K562 (cell line): ENCODE data around the gene CD38. TPM values are rescaled to one million over a fixed set of nuclear protein-coding genes. Genes with fewer than 3 reads are reported as not detected.

Experiments
- ATAC-seq: fragments of 200-7000 bp; cut with Tn5 transposase; 3 replicates; pipeline ENCODE4 v1.9.1; 2020; ENCODE audit warnings: moderate library complexity
- Bru-seq: library from RNA; stranded (reverse); fragments of 400-500 nt; gene quantifications from one replicate; lab custom pipeline; 2021; lab: Mats Ljungman, UMichigan
- BruChase-seq, 2 experiments: library from RNA; stranded (reverse); fragments of 400-500 nt; gene quantifications; one replicate each; lab custom pipeline; 2021; lab: Mats Ljungman, UMichigan
- BruUV-seq: library from RNA; stranded (reverse); fragments of 400-500 nt; replicated peaks from 2 replicates; lab custom pipeline; 2021; lab: Mats Ljungman, UMichigan
- CTCF ChIA-PET: fragments of 300-600 bp; formaldehyde crosslinking; extraction: SDS; loops from one replicate; lab custom pipeline; 2021; ENCODE audit warnings: low intra/inter-chr PET ratio; lab: Yijun Ruan, JAX
- POLR2A ChIA-PET: fragments of 300-600, 350-650 bp; sonication (Branson Sonifier 250); formaldehyde crosslinking; extraction: SDS; loops from one replicate; lab custom pipeline; 2021; ENCODE audit warnings: antibody characterized with exemption, inconsistent platforms; lab: Yijun Ruan, JAX
- DNase-seq, 4 experiments: peaks; one replicate each; pipeline versions ENCODE4 v3.0.0 to v3.0.0-alpha.2; 2011 to 2018; ENCODE audit warnings: low spot score in 3 of 4, mixed read lengths in 3 of 4; ENCODE audit errors: extremely low read depth in 1 of 4
- FAIRE-seq: peaks from 2 replicates; lab custom pipeline; 2011; peaks lifted over from hg19 to GRCh38; lab: Jason Lieb, UNC
- H2AFZ ChIP-seq: 2 replicates; pipeline ENCODE4 v1.6.0; 2011; ENCODE audit warnings: low read depth, low read length, control low read depth, inconsistent platforms
- H3K27ac ChIP-seq: fragments of 200-600 bp; 3 replicates; pipeline ENCODE4 v1.8.0; 2011; ENCODE audit warnings: low read depth, mild to moderate bottlenecking, control low read depth, inconsistent platforms, low read length, moderate library complexity, mixed read lengths; ENCODE audit errors: extremely low read depth
- H3K27me3 ChIP-seq, 2 experiments: fragments of 300-600 bp in 1 of 2; 2 replicates in 1 of 2; 3 replicates in 1 of 2; pipeline versions ENCODE4 v1.6.0 to v1.8.0; 2011; ENCODE audit warnings: inconsistent platforms in 2 of 2, low read length in 2 of 2, mild to moderate bottlenecking in 1 of 2, mixed read lengths in 1 of 2, moderate library complexity in 1 of 2; ENCODE audit not compliant: control insufficient read depth in 2 of 2, insufficient read depth in 2 of 2
- H3K36me3 ChIP-seq: fragments of 300-600 bp; 3 replicates; pipeline ENCODE4 v1.8.0; 2011; ENCODE audit warnings: mild to moderate bottlenecking, low read length, inconsistent platforms; ENCODE audit not compliant: control insufficient read depth, insufficient read depth
- H3K4me1 ChIP-seq, 2 experiments: fragments of 200-600 bp in 1 of 2; replicated peaks in 1 of 2; 2 replicates in 1 of 2; 3 replicates in 1 of 2; pipeline versions ENCODE4 v1.5.1 to v1.8.0; 2011; ENCODE audit warnings: inconsistent platforms in 2 of 2, low read length in 2 of 2, mild to moderate bottlenecking in 1 of 2, mixed read lengths in 1 of 2, moderate library complexity in 1 of 2; ENCODE audit not compliant: control insufficient read depth in 2 of 2, insufficient read depth in 2 of 2
- H3K4me2 ChIP-seq: 2 replicates; pipeline ENCODE4 v1.6.1; 2011; ENCODE audit warnings: low read length, control low read depth, inconsistent platforms, mixed read lengths; ENCODE audit not compliant: insufficient read depth
- H3K4me3 ChIP-seq: fragments of 200-600 bp; sonication (generic), shearing (Covaris generic); 2 replicates; pipeline ENCODE4 v1.5.1; 2016; ENCODE audit warnings: control low read depth, inconsistent platforms
- H3K79me2 ChIP-seq: fragments of 200-600 bp; 3 replicates; pipeline ENCODE4 v1.8.0; 2011; ENCODE audit warnings: low read length, inconsistent platforms; ENCODE audit not compliant: control insufficient read depth, insufficient read depth
- H3K9ac ChIP-seq, 2 experiments: 2 replicates each; pipeline versions ENCODE4 v1.6.0 to v1.6.1; 2011; ENCODE audit warnings: low read depth in 2 of 2, low read length in 2 of 2, control low read depth in 1 of 2, inconsistent platforms in 1 of 2, mild to moderate bottlenecking in 1 of 2, mixed read lengths in 1 of 2; ENCODE audit not compliant: insufficient read depth in 1 of 2
- H3K9me1 ChIP-seq: one replicate; pipeline ENCODE4 v1.6.0; 2011; ENCODE audit warnings: inconsistent platforms, mild to moderate bottlenecking, low read length, moderate library complexity; ENCODE audit not compliant: control insufficient read depth, insufficient read depth
- H3K9me3 ChIP-seq: replicated peaks from 2 replicates; pipeline ENCODE4 v1.5.1; 2011; ENCODE audit warnings: low read depth, low read length, inconsistent platforms; ENCODE audit not compliant: control insufficient read depth, insufficient read depth
- H4K20me1 ChIP-seq: replicated peaks from 2 replicates; pipeline ENCODE4 v1.6.1; 2011; ENCODE audit warnings: low read length, inconsistent platforms, mixed read lengths; ENCODE audit not compliant: control insufficient read depth, insufficient read depth
- ARHGAP35 ChIP-seq: fragments of 450-650 bp; IDR thresholded peaks from 2 replicates; pipeline ENCODE4 v1.6.1; 2018; ENCODE audit not compliant: partially characterized antibody
- GABPA ChIP-seq: fragments of 200-800 bp; sonication (Bioruptor generic); conservative IDR thresholded peaks from 2 replicates; pipeline ENCODE4 v1.6.1; 2016; ENCODE audit warnings: low read depth, missing genetic modification characterization, missing compliant biosample characterization
- NEUROD1 ChIP-seq: fragments of 150-350 bp; IDR thresholded peaks from 2 replicates; pipeline ENCODE4 v1.6.1; 2014; ENCODE audit warnings: borderline replicate concordance, low read length, low read depth; ENCODE audit not compliant: partially characterized antibody
- SMAD3 ChIP-seq: fragments of 450-650 bp; formaldehyde crosslinking; conservative IDR thresholded peaks from 2 replicates; pipeline ENCODE4 v1.4.0; 2020; ENCODE audit warnings: mild to moderate bottlenecking
- TCF15 ChIP-seq: fragments of 250-450 bp; sonication (Bioruptor Pico); IDR thresholded peaks from 2 replicates; pipeline ENCODE4 v1.8.0; 2022; ENCODE audit warnings: moderate library complexity, mild to moderate bottlenecking, inconsistent platforms
- TCF7L2 ChIP-seq: fragments of 150-350 bp; IDR thresholded peaks from 2 replicates; pipeline ENCODE4 v1.6.1; 2016; ENCODE audit warnings: low read depth, mild to moderate bottlenecking, low read length, moderate library complexity
- TFAM ChIP-seq: fragments of 250-450 bp; sonication (Bioruptor Pico); conservative IDR thresholded peaks from 2 replicates; pipeline ENCODE4 v1.5.0; 2021; ENCODE audit warnings: mild to moderate bottlenecking, moderate library complexity
- TGIF2 ChIP-seq: sonication (generic); formaldehyde crosslinking; IDR thresholded peaks from 2 replicates; pipeline ENCODE4 v1.8.1; 2022; ENCODE audit warnings: mild to moderate bottlenecking, missing genetic modification reagents, moderate library complexity
- TSHZ1 ChIP-seq: fragments of 250-450 bp; sonication (Bioruptor Pico); IDR thresholded peaks from 2 replicates; pipeline ENCODE4 v1.4.0; 2020; ENCODE audit warnings: mild to moderate bottlenecking, moderate library complexity
- ZNF408 ChIP-seq: fragments of 250-450 bp; sonication (Bioruptor Pico); IDR thresholded peaks from 2 replicates; pipeline ENCODE4 v1.4.0; 2020; ENCODE audit warnings: low read depth, mild to moderate bottlenecking, moderate library complexity
- WGBS: fragments of 100-300 bp; shearing (Covaris generic); methylation state at CpG from one replicate; pipeline ENCODE4 v1.1.6; 2016; ENCODE audit warnings: low coverage, mixed read lengths; ENCODE audit not compliant: insufficient coverage; ENCODE audit errors: missing lambda C conversion rate; 5-methylcytosine and 5-hydroxymethylcytosine counted together
- in situ Hi-C: fragments of 300-500 bp; cut with MboI; formaldehyde crosslinking; loops from 4 replicates; pipeline ENCODE4 v1.15.0; 2018; ENCODE audit warnings: inconsistent platforms, mixed read lengths
- intact Hi-C: fragments of 100-400 bp; cut with micrococcal nuclease; formaldehyde crosslinking; loops from 2 replicates; pipeline ENCODE4 v1.14.2; 2022
- long read RNA-seq, 3 experiments: library from polyadenylated mRNA in 2 of 3; library from RNA in 1 of 3; unstranded in 2 of 3; stranded (forward) in 1 of 3; transcript quantifications; one replicate each; pipeline ENCODE4 v2.0.0, GENCODE V29; 2019 to 2022
- polyA minus RNA-seq, 3 experiments: library from RNA; depleted of rRNA, polyadenylated mRNA; stranded (reverse); fragments of >200 nt; gene quantifications; 2 replicates each; pipeline ENCODE4 v1.2.3, GENCODE V29; 2011
- polyA plus RNA-seq, 8 experiments: library from polyadenylated mRNA; depleted of rRNA in 4 of 8; stranded (reverse) in 5 of 8; unstranded in 3 of 8; fragments of >200 nt; fragmentation: Nextera tagmentation in 2 of 8; fragmentation: Illumina TruSeq in 1 of 8; extraction: Ambion mirVana in 2 of 8; extraction: Trizol in 1 of 8; gene quantifications; 2 replicates each; pipeline versions ENCODE4 v1.2.1 to v1.2.3, GENCODE V29; 2011 to 2014; ENCODE audit warnings: inconsistent platforms in 1 of 8, missing spikeins in 1 of 8
- total RNA-seq, 7 experiments: library from RNA; depleted of rRNA in 6 of 7; stranded (reverse); fragments of >200 nt in 6 of 7; fragmentation: Illumina TruSeq in 2 of 7; extraction: Trizol in 2 of 7; gene quantifications; 2 replicates each; pipeline versions ENCODE4 v1.2.1 to v1.2.3, GENCODE V29; 2011 to 2021; ENCODE audit warnings: low replicate concordance in 1 of 7
- TF ChIP-seq, protein P1 (sequence below): fragments of 250-450 bp; sonication (Bioruptor Pico); IDR thresholded peaks from 2 replicates; pipeline ENCODE4 v1.4.0; 2020; ENCODE audit warnings: mild to moderate bottlenecking

CD38 gene
- total RNA-seq (2011; cell fraction: chromatin; rRNA removed; ENCODE audit: low replicate concordance) = not detected in 2 replicates
- total RNA-seq (2011; cell fraction: nucleolus; rRNA removed) = not detected in 2 replicates
- not detected in 2 replicates for total RNA-seq (2011; cell fraction: nucleoplasm; rRNA removed)
- total RNA-seq (2014; rRNA removed) = 0.12 TPM in 1 of 2 replicates, not detected in the other
- not detected in 2 replicates for total RNA-seq (2014; rRNA removed; fragmentation: Illumina TruSeq; extraction: Trizol)
- total RNA-seq (2015; rRNA removed; fragmentation: Illumina TruSeq; extraction: Trizol) = 0.04 TPM in 1 of 2 replicates, not detected in the other
- 0.04 TPM in 1 of 2 replicates, not detected in the other for total RNA-seq (2021)
- polyA plus RNA-seq (2011; rRNA removed) = 0.01 and 0.04 TPM in 2 replicates
- polyA plus RNA-seq (2011; cell fraction: cytosol; rRNA removed) = not detected in 2 replicates
- polyA plus RNA-seq (2011; cell fraction: nucleus; rRNA removed) = not detected in 2 replicates
- 0.01 and 0.17 TPM in 2 replicates for polyA plus RNA-seq (2012)
- not detected in 2 replicates for polyA plus RNA-seq (2014; fragmentation: Illumina TruSeq; extraction: Trizol)
- polyA plus RNA-seq (2014; fragmentation: Nextera tagmentation; extraction: Ambion mirVana) = under 1 TPM in 1 of 2 experiments, not detected in 1; 0.06 TPM
- polyA plus RNA-seq (2014; rRNA removed) = not detected in 2 replicates
- not detected in 2 replicates for polyA minus RNA-seq (2011; rRNA and poly(A)+ RNA removed)
- not detected in 2 replicates for polyA minus RNA-seq (2011; cell fraction: cytosol; rRNA and poly(A)+ RNA removed)
- not detected in 2 replicates for polyA minus RNA-seq (2011; cell fraction: nucleus; rRNA and poly(A)+ RNA removed)
- Bru-seq, nascent RNA = percentile 11 among the genes with signal in this experiment
- BruChase-seq, experiment 1, labeled RNA remaining after a 2-hour chase = percentile 12 among the genes with signal in this experiment
- BruChase-seq, experiment 2, labeled RNA remaining after a 6-hour chase = percentile 10 among the genes with signal in this experiment
- long read RNA-seq, experiment 1 = 0 reads
- long read RNA-seq, experiment 2 = 0 reads
- long read RNA-seq, experiment 3 = 0 reads

- intact Hi-C loops (no loop called here), in situ Hi-C loops (no loop called here)
- H3K27ac ChIP-seq = no peak within 1 kb of the TSS
- no TSS peak for BruUV-seq
- CTCF ChIA-PET = no interaction called here
- peaks cover 0 to 8% of the 10 kb centered on the region in 2 experiments; a peak in 2 of 5 replicates for H3K4me1 ChIP-seq
- ATAC-seq (no peak; the same call in 2 of the 3 replicates), FAIRE-seq (no peak), DNase-seq (no peak)
- no peaks in the 10 kb centered on the region for H3K79me2 ChIP-seq
- no peaks in the 10 kb centered on the region for H3K36me3 ChIP-seq
- no peak within 1 kb of the TSS for H3K4me3 ChIP-seq
- peaks cover 24 to 28% of the 10 kb centered on the region in 2 experiments; a peak in 3 of 5 replicates for H3K27me3 ChIP-seq
- no peaks in the 10 kb centered on the region for H4K20me1 ChIP-seq
- H3K4me2 ChIP-seq = no peak within 1 kb of the TSS
- POLR2A ChIA-PET = no interaction called here
- H3K9me3 ChIP-seq = no peaks in the 10 kb centered on the region
- no peaks in the 10 kb centered on the region for H3K9me1 ChIP-seq
- no peak within 1 kb of the TSS for H2AFZ ChIP-seq
- WGBS = 4% methylated on average over 62 of the region's 76 CpGs
- no peak within 1 kb of the TSS for H3K9ac ChIP-seq
- TF ChIP-seq NEUROD1 (no peak), TCF15 (CRISPR knock-in tag) (no peak), SMAD3 (no peak), GABPA (tag) (no peak), TCF7L2 (no peak), TFAM (CRISPR knock-in tag) (no peak), ZNF408 (no peak), TGIF2 (CRISPR knock-in tag) (no peak), TSHZ1 (CRISPR knock-in tag) (no peak), ARHGAP35 (no peak)
- TF ChIP-seq, protein P1, sequence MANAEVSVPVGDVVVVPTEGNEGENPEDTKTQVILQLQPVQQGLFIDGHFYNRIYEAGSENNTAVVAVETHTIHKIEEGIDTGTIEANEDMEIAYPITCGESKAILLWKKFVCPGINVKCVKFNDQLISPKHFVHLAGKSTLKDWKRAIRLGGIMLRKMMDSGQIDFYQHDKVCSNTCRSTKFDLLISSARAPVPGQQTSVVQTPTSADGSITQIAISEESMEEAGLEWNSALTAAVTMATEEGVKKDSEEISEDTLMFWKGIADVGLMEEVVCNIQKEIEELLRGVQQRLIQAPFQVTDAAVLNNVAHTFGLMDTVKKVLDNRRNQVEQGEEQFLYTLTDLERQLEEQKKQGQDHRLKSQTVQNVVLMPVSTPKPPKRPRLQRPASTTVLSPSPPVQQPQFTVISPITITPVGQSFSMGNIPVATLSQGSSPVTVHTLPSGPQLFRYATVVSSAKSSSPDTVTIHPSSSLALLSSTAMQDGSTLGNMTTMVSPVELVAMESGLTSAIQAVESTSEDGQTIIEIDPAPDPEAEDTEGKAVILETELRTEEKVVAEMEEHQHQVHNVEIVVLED = no peak
Measured at GRCh38 chr4:15778289-15779241, at the start of gene CD38. Gene CD38 (plus strand): TSS chr4:15778328. CDS start chr4:15778415, 87 bp downstream.
